ENCODE measurements around the gene CBLB.

- TF ChIP-seq CTCF (IDR thresholded peaks at IDR 0.05; ENCODE audit: borderline replicate concordance, extremely low read depth, low read length, poor library complexity, severe bottlenecking), result no peak
- TF ChIP-seq EZH2 (IDR thresholded peaks at IDR 0.05; ENCODE audit: borderline replicate concordance, low read depth, low read length, severe bottlenecking), result no peak
Measured at GRCh38 chr3:105672996-105673395, 195.8 kb downstream of the CBLB start.
